ENCODE data around the gene COG5.

DNA sequence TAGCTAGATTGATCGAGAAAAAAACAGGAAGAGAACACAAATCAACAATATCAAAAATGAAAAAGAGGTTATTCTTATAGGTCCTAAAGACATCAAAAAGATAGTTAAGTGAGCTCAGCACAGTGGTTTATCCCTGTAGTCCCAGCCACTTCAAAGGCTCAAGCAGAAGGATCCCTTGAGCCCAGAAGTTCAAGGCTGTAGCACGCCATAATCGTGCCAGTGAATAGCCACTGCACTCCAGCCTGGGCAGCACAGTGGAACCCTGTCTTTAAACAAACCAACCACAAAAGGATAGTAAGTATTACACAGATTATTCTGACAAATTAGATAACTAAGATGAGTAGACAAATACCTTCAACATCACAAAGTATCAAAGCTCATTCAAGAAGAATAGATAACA is 311.8 kb downstream of the COG5 start:
- no peak for TF ChIP-seq YY1 (IDR thresholded peaks at IDR 0.05; ENCODE audit: low read depth)
- TF ChIP-seq, protein P1, sequence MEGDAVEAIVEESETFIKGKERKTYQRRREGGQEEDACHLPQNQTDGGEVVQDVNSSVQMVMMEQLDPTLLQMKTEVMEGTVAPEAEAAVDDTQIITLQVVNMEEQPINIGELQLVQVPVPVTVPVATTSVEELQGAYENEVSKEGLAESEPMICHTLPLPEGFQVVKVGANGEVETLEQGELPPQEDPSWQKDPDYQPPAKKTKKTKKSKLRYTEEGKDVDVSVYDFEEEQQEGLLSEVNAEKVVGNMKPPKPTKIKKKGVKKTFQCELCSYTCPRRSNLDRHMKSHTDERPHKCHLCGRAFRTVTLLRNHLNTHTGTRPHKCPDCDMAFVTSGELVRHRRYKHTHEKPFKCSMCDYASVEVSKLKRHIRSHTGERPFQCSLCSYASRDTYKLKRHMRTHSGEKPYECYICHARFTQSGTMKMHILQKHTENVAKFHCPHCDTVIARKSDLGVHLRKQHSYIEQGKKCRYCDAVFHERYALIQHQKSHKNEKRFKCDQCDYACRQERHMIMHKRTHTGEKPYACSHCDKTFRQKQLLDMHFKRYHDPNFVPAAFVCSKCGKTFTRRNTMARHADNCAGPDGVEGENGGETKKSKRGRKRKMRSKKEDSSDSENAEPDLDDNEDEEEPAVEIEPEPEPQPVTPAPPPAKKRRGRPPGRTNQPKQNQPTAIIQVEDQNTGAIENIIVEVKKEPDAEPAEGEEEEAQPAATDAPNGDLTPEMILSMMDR (IDR thresholded peaks at IDR 0.05) = no peak
- TF ChIP-seq RAD21 (IDR thresholded peaks at IDR 0.05; ENCODE audit: low read length) = no peak
- TF ChIP-seq SMC3 (IDR thresholded peaks at IDR 0.05; ENCODE audit: low read depth, low read length) = no peak
- TF ChIP-seq EP300 (IDR thresholded peaks at IDR 0.05; ENCODE audit: borderline replicate concordance in 1 of 2, low read depth in 1 of 2, low read length in 1 of 2) = no peak
- TF ChIP-seq, protein P2, sequence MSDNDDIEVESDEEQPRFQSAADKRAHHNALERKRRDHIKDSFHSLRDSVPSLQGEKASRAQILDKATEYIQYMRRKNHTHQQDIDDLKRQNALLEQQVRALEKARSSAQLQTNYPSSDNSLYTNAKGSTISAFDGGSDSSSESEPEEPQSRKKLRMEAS (IDR thresholded peaks at IDR 0.05; ENCODE audit: low read depth) = no peak
- no peak for TF ChIP-seq POLR2AphosphoS5 (IDR thresholded peaks at IDR 0.05; ENCODE audit: low read depth, low read length)
- TF ChIP-seq RXRA (IDR thresholded peaks at IDR 0.05; ENCODE audit: borderline replicate concordance, low read depth) = no peak
- no peak for TF ChIP-seq MEF2A (IDR thresholded peaks at IDR 0.05; ENCODE audit: borderline replicate concordance, low read depth)
- TF ChIP-seq ELF1 (IDR thresholded peaks at IDR 0.05) = no peak
- no peak for TF ChIP-seq CHD2 (IDR thresholded peaks at IDR 0.05; ENCODE audit: low read length, partially characterized antibody)
- no peak for TF ChIP-seq JUND (IDR thresholded peaks at IDR 0.05)

Measured in SK-N-SH (cell line).